GM23338 (cell line): ENCODE data around the gene GABARAP. TPM values are rescaled to one million over a fixed set of nuclear protein-coding genes. Genes with fewer than 3 reads are reported as not detected.

Source experiments
- ATAC-seq: fragments of 200-7000 bp; cut with Tn5 transposase; 3 replicates; pipeline ENCODE4 v1.9.1; 2020
- DNase-seq: peaks from one replicate; pipeline ENCODE4 v3.0.0-alpha.2; 2015; ENCODE audit warnings: low spot score
- H2AFZ ChIP-seq: fragments of 200-600 bp; sonication (generic); 2 replicates; pipeline ENCODE4 v1.8.0; 2016; ENCODE audit warnings: antibody characterized with exemption, mild to moderate bottlenecking, moderate library complexity
- H3F3A ChIP-seq: fragments of 200-600 bp; sonication (generic); replicated peaks from 2 replicates; pipeline ENCODE4 v1.8.0; 2017; ENCODE audit warnings: antibody characterized with exemption, mixed run types, low read depth
- H3K27ac ChIP-seq: fragments of 200-600 bp; sonication (generic); 2 replicates; pipeline ENCODE4 v1.6.1; 2016; ENCODE audit warnings: low read depth
- H3K27me3 ChIP-seq: fragments of 200-600 bp; sonication (generic); 2 replicates; pipeline ENCODE4 v1.8.0; 2016; ENCODE audit warnings: mild to moderate bottlenecking, mixed run types, moderate library complexity; ENCODE audit not compliant: insufficient read depth
- H3K36me3 ChIP-seq: fragments of 200-600 bp; sonication (generic); 2 replicates; pipeline ENCODE4 v1.8.0; 2016; ENCODE audit warnings: mild to moderate bottlenecking; ENCODE audit not compliant: insufficient read depth
- H3K4me1 ChIP-seq: fragments of 200-600 bp; sonication (generic); 2 replicates; pipeline ENCODE4 v1.8.0; 2016; ENCODE audit warnings: mild to moderate bottlenecking, moderate library complexity; ENCODE audit not compliant: insufficient read depth
- H3K4me2 ChIP-seq: fragments of 200-600 bp; sonication (generic); 2 replicates; pipeline ENCODE4 v1.7.1; 2017; ENCODE audit warnings: mixed run types
- H3K4me3 ChIP-seq: fragments of 200-600 bp; sonication (generic); 2 replicates; pipeline ENCODE4 v1.6.1; 2016; ENCODE audit warnings: mixed run types
- H3K79me2 ChIP-seq: fragments of 200-600 bp; sonication (generic); replicated peaks from 2 replicates; pipeline ENCODE4 v1.8.0; 2017; ENCODE audit warnings: mild to moderate bottlenecking; ENCODE audit not compliant: insufficient read depth
- H3K9me2 ChIP-seq: fragments of 200-600 bp; sonication (generic); 2 replicates; pipeline ENCODE4 v1.8.0; 2017; ENCODE audit not compliant: insufficient read depth
- H4K20me1 ChIP-seq: fragments of 200-600 bp; sonication (generic); replicated peaks from 2 replicates; pipeline ENCODE4 v1.8.0; 2017; ENCODE audit warnings: mild to moderate bottlenecking; ENCODE audit not compliant: insufficient read depth
- H3K27ac Mint-ChIP-seq: 2 replicates; pipeline ENCODE4 v1.8.0; 2020; ENCODE audit warnings: inconsistent platforms, mild to moderate bottlenecking, moderate library complexity, mixed read lengths
- H3K27me3 Mint-ChIP-seq: 3 replicates; pipeline ENCODE4 v1.8.0; 2022; ENCODE audit warnings: low read depth, mild to moderate bottlenecking, moderate library complexity, mixed read lengths, inconsistent platforms; ENCODE audit not compliant: insufficient read depth, poor library complexity
- H3K36me3 Mint-ChIP-seq: 3 replicates; pipeline ENCODE4 v1.8.0; 2021; ENCODE audit warnings: low read depth, mild to moderate bottlenecking, inconsistent platforms, moderate library complexity, mixed read lengths
- H3K4me1 Mint-ChIP-seq: 3 replicates; pipeline ENCODE4 v1.8.0; 2020; ENCODE audit warnings: mild to moderate bottlenecking, inconsistent platforms, mixed read lengths
- H3K4me3 Mint-ChIP-seq: 3 replicates; pipeline ENCODE4 v1.8.0; 2021; ENCODE audit warnings: moderate library complexity, mild to moderate bottlenecking, inconsistent platforms, mixed read lengths
- H3K9me3 Mint-ChIP-seq: 3 replicates; pipeline ENCODE4 v1.8.0; 2020; ENCODE audit warnings: moderate library complexity, mild to moderate bottlenecking, inconsistent platforms, mixed read lengths
- CREB1 ChIP-seq: fragments of 250-450 bp; sonication (Bioruptor Pico); IDR thresholded peaks from 2 replicates; pipeline ENCODE4 v1.5.0; 2020; ENCODE audit warnings: low read depth, mild to moderate bottlenecking, moderate library complexity
- CTCF ChIP-seq, 2 experiments: fragments of 200-600 bp in 1 of 2; sonication (generic) in 1 of 2; conservative IDR thresholded peaks; 2 replicates each; pipeline versions ENCODE4 v1.5.1 to v1.6.1; 2016 to 2017; ENCODE audit warnings: antibody characterized with exemption in 2 of 2, low read depth in 2 of 2, mild to moderate bottlenecking in 2 of 2, moderate library complexity in 1 of 2
- ETS1 ChIP-seq: IDR thresholded peaks from 2 replicates; pipeline ENCODE4 v1.6.1; 2016; ENCODE audit warnings: antibody characterized with exemption
- JUNB ChIP-seq: IDR thresholded peaks from one replicate; pipeline ENCODE4 v1.6.1; 2016; ENCODE audit warnings: antibody characterized with exemption; ENCODE audit not compliant: unreplicated experiment
- NANOG ChIP-seq: IDR thresholded peaks from 2 replicates; pipeline ENCODE4 v1.6.1; 2016; ENCODE audit warnings: antibody characterized with exemption, borderline replicate concordance
- POLR2AphosphoS5 ChIP-seq: IDR thresholded peaks from 2 replicates; pipeline ENCODE4 v1.6.1; 2016; ENCODE audit warnings: antibody characterized with exemption, low read depth
- REST ChIP-seq: IDR thresholded peaks from one replicate; pipeline ENCODE4 v1.6.1; 2018; ENCODE audit warnings: antibody characterized with exemption; ENCODE audit not compliant: unreplicated experiment
- STAT1 ChIP-seq: IDR thresholded peaks from one replicate; pipeline ENCODE4 v1.6.1; 2016; ENCODE audit warnings: antibody characterized with exemption; ENCODE audit not compliant: unreplicated experiment
- ZNF114 ChIP-seq: fragments of 250-450 bp; sonication (Bioruptor Pico); IDR thresholded peaks from 2 replicates; pipeline ENCODE4 v1.5.0; 2020; ENCODE audit warnings: mild to moderate bottlenecking, moderate library complexity
- polyA plus RNA-seq: library from polyadenylated mRNA; unstranded; fragments of >200 nt; fragmentation: Nextera tagmentation; extraction: Ambion mirVana; gene quantifications from 2 replicates; pipeline ENCODE4 v1.2.1, GENCODE V29; 2016
- total RNA-seq: library from RNA; depleted of rRNA; stranded (reverse); fragments of >200 nt; shearing (Covaris generic); gene quantifications from 2 replicates; pipeline ENCODE4 v1.2.3, GENCODE V29; 2014

The GABARAP gene
- total and polyA plus RNA-seq, 2 experiments from 2014 or later, result 128 to 520 TPM

GRCh38 chr17:7243453-7243729 is 1.1 kb upstream of the GABARAP start (continued):
- TF ChIP-seq NANOG, result no peak
- TF ChIP-seq ETS1, result no peak
- no peak for TF ChIP-seq POLR2AphosphoS5
- TF ChIP-seq CREB1 (CRISPR knock-in tag), result no peak
- no peak for TF ChIP-seq ZNF114 (CRISPR knock-in tag)
- no peak for TF ChIP-seq STAT1
- TF ChIP-seq JUNB, result no peak

- peaks cover 50% of the 10 kb centered on the region for H3K36me3 Mint-ChIP-seq
Observed at GRCh38 chr17:7242717-7243452, 636 bp upstream of the GABARAP start.

More at GRCh38 chr17:7242717-7243452, 636 bp upstream of the GABARAP start:
- H3K27ac ChIP-seq, result peak overlapping the region; percentile 93
- peaks cover 16% of the 10 kb centered on the region; the same call in 1 of the 2 replicates for H3K36me3 ChIP-seq
- peak overlapping the region; percentile 78 for H3K4me3 ChIP-seq
- ATAC-seq (peak; percentile 55), DNase-seq (peak; percentile 99)
- H2AFZ ChIP-seq, result peak overlapping the region; percentile 84
- peak overlapping the region; percentile 97 for H3K27ac Mint-ChIP-seq
- H4K20me1 ChIP-seq, result peaks cover 4% of the 10 kb centered on the region; the same call in 1 of the 2 replicates
- H3K9me3 Mint-ChIP-seq, result no peaks in the 10 kb centered on the region; the same call in 1 of the 3 replicates
- peaks cover 38% of the 10 kb centered on the region for H3K79me2 ChIP-seq
- H3F3A ChIP-seq, result peaks cover 27% of the 10 kb centered on the region
- peak overlapping the region; percentile 87 for H3K4me3 Mint-ChIP-seq
- peaks cover 20% of the 10 kb centered on the region for H3K4me1 ChIP-seq
- peaks cover 37% of the 10 kb centered on the region for H3K4me1 Mint-ChIP-seq
- no peaks in the 10 kb centered on the region for H3K27me3 ChIP-seq
- peaks cover 24% of the 10 kb centered on the region for H3K27me3 Mint-ChIP-seq
- peak; percentile 85 for TF ChIP-seq CREB1 (CRISPR knock-in tag)
- no peak for TF ChIP-seq REST
- TF ChIP-seq POLR2AphosphoS5, result peak; percentile 83
- peak in 1 of 2 experiments; percentile 34; a peak in 2 of 4 replicates for TF ChIP-seq CTCF (conservative IDR thresholded peaks at IDR 0.05; ENCODE audit: low read depth in 2 of 2)
- TF ChIP-seq JUNB, result no peak
- peak; percentile 76 for TF ChIP-seq ETS1
- H3K9me2 ChIP-seq, result no peaks in the 10 kb centered on the region
- peak overlapping the region; percentile 81 for H3K4me2 ChIP-seq
